ENCODE results near the gene KHDC4.

Gene KHDC4

DNA sequence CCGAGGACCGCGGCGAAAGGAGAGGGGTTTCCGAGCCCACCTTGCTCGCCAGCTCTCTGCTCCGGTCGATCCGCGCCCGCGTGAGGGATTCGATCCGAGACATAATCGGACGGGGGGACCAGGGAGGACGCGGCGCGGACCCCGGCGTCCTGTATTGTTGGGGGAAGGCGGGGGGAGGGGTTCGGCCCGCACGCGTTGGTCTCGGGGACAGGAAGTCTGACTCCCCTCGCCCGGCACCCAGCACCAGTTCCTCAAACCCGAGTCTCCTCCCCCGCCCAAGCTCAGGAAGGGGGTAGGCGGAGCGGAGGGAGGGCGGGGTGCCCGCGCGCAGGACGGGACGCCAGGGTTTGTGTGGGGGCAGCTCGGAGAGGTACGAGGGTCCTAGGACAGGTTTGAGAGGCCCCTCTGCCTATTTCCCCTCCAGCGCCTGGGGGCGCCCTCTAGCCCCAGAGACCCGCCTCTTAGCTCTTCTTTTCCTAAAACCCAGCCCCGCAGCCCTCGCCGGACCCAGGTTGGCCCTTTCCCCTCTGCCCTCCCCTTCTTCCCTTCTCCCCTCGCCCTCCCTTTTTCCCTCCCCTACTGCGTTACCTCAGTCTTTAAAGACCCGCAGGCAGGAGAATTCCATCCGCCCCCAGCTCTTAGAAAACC is 44.2 kb upstream of the KHDC4 start, which contains the start of gene ARHGEF2 (continued):
- TF ChIP-seq ZNF350 (tag by site-specific recombination; IDR thresholded peaks at IDR 0.05) (no peak), MZF1 (tag by site-specific recombination; IDR thresholded peaks at IDR 0.05; ENCODE audit: borderline replicate concordance) (no peak; the same call in 1 of the 2 replicates), ZBTB21 (tag by site-specific recombination; IDR thresholded peaks at IDR 0.05) (no peak), ZNF10 (tag by site-specific recombination; IDR thresholded peaks at IDR 0.05) (no peak), ZNF132 (tag by site-specific recombination; IDR thresholded peaks at IDR 0.05; ENCODE audit: borderline replicate concordance) (no peak), ZBTB1 (tag by site-specific recombination; IDR thresholded peaks at IDR 0.05) (no peak), ZNF843 (tag by site-specific recombination; IDR thresholded peaks at IDR 0.05) (peak; percentile 46; the same call in 1 of the 2 replicates), ZNF24 (tag by site-specific recombination; IDR thresholded peaks at IDR 0.05) (no peak), ZNF585B (tag by site-specific recombination; IDR thresholded peaks at IDR 0.05) (no peak), BCL11A (tag by site-specific recombination; IDR thresholded peaks at IDR 0.05; ENCODE audit: low read depth) (peak; percentile 11; the same call in 1 of the 2 replicates), ZNF561 (tag by site-specific recombination; IDR thresholded peaks at IDR 0.05; ENCODE audit: borderline replicate concordance) (peak; percentile 81), SCRT1 (tag by site-specific recombination; IDR thresholded peaks at IDR 0.05; ENCODE audit: borderline replicate concordance) (no peak), ZNF560 (tag by site-specific recombination; IDR thresholded peaks at IDR 0.05; ENCODE audit: borderline replicate concordance) (no peak), ZNF792 (tag by site-specific recombination; IDR thresholded peaks at IDR 0.05) (no peak), GFI1B (tag by site-specific recombination; IDR thresholded peaks at IDR 0.05) (no peak), ZNF211 (tag by site-specific recombination; IDR thresholded peaks at IDR 0.05; ENCODE audit: low read depth) (no peak), ZNF138 (tag by site-specific recombination; IDR thresholded peaks at IDR 0.05; ENCODE audit: borderline replicate concordance) (no peak), ZSCAN16 (tag by site-specific recombination; IDR thresholded peaks at IDR 0.05) (no peak), ZNF114 (tag by site-specific recombination; IDR thresholded peaks at IDR 0.05) (no peak), ZNF571 (tag by site-specific recombination; IDR thresholded peaks at IDR 0.05) (no peak), GLIS2 (tag by site-specific recombination; IDR thresholded peaks at IDR 0.05) (peak; percentile 83), ZNF394 (tag by site-specific recombination; IDR thresholded peaks at IDR 0.05; ENCODE audit: borderline replicate concordance) (no peak), HOXC10 (CRISPR knock-in tag; IDR thresholded peaks at IDR 0.05) (no peak), ZFHX2 (tag by site-specific recombination; conservative IDR thresholded peaks at IDR 0.05) (peak; percentile 80), ZNF155 (tag by site-specific recombination; IDR thresholded peaks at IDR 0.05) (no peak), GLI4 (tag by site-specific recombination; IDR thresholded peaks at IDR 0.05) (no peak)
- TF ChIP-seq, protein P1, sequence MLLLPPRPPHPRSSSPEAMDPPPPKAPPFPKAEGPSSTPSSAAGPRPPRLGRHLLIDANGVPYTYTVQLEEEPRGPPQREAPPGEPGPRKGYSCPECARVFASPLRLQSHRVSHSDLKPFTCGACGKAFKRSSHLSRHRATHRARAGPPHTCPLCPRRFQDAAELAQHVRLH (tag by site-specific recombination; IDR thresholded peaks at IDR 0.05) = no peak; the same call in 1 of the 2 replicates
- TF ChIP-seq, protein P2, sequence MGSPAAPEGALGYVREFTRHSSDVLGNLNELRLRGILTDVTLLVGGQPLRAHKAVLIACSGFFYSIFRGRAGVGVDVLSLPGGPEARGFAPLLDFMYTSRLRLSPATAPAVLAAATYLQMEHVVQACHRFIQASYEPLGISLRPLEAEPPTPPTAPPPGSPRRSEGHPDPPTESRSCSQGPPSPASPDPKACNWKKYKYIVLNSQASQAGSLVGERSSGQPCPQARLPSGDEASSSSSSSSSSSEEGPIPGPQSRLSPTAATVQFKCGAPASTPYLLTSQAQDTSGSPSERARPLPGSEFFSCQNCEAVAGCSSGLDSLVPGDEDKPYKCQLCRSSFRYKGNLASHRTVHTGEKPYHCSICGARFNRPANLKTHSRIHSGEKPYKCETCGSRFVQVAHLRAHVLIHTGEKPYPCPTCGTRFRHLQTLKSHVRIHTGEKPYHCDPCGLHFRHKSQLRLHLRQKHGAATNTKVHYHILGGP (tag by site-specific recombination; IDR thresholded peaks at IDR 0.05) = no peak
- TF ChIP-seq, protein P3, sequence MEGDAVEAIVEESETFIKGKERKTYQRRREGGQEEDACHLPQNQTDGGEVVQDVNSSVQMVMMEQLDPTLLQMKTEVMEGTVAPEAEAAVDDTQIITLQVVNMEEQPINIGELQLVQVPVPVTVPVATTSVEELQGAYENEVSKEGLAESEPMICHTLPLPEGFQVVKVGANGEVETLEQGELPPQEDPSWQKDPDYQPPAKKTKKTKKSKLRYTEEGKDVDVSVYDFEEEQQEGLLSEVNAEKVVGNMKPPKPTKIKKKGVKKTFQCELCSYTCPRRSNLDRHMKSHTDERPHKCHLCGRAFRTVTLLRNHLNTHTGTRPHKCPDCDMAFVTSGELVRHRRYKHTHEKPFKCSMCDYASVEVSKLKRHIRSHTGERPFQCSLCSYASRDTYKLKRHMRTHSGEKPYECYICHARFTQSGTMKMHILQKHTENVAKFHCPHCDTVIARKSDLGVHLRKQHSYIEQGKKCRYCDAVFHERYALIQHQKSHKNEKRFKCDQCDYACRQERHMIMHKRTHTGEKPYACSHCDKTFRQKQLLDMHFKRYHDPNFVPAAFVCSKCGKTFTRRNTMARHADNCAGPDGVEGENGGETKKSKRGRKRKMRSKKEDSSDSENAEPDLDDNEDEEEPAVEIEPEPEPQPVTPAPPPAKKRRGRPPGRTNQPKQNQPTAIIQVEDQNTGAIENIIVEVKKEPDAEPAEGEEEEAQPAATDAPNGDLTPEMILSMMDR (tag by site-specific recombination; IDR thresholded peaks at IDR 0.05) = peak; percentile 68; the same call in 1 of the 2 replicates
- TF ChIP-seq, protein P4, sequence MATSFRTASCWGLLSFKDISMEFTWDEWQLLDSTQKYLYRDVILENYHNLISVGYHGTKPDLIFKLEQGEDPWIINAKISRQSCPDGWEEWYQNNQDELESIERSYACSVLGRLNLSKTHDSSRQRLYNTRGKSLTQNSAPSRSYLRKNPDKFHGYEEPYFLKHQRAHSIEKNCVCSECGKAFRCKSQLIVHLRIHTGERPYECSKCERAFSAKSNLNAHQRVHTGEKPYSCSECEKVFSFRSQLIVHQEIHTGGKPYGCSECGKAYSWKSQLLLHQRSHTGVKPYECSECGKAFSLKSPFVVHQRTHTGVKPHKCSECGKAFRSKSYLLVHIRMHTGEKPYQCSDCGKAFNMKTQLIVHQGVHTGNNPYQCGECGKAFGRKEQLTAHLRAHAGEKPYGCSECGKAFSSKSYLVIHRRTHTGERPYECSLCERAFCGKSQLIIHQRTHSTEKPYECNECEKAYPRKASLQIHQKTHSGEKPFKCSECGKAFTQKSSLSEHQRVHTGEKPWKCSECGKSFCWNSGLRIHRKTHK (tag by site-specific recombination; IDR thresholded peaks at IDR 0.05) = no peak
- TF ChIP-seq, protein P5, sequence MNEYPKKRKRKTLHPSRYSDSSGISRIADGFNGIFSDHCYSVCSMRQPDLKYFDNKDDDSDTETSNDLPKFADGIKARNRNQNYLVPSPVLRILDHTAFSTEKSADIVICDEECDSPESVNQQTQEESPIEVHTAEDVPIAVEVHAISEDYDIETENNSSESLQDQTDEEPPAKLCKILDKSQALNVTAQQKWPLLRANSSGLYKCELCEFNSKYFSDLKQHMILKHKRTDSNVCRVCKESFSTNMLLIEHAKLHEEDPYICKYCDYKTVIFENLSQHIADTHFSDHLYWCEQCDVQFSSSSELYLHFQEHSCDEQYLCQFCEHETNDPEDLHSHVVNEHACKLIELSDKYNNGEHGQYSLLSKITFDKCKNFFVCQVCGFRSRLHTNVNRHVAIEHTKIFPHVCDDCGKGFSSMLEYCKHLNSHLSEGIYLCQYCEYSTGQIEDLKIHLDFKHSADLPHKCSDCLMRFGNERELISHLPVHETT (tag by site-specific recombination; IDR thresholded peaks at IDR 0.05) = no peak
- TF ChIP-seq, protein P6, sequence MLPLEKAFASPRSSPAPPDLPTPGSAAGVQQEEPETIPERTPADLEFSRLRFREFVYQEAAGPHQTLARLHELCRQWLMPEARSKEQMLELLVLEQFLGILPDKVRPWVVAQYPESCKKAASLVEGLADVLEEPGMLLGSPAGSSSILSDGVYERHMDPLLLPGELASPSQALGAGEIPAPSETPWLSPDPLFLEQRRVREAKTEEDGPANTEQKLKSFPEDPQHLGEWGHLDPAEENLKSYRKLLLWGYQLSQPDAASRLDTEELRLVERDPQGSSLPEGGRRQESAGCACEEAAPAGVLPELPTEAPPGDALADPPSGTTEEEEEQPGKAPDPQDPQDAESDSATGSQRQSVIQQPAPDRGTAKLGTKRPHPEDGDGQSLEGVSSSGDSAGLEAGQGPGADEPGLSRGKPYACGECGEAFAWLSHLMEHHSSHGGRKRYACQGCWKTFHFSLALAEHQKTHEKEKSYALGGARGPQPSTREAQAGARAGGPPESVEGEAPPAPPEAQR (tag by site-specific recombination; IDR thresholded peaks at IDR 0.05) = no peak

Measured in HEK293 (cell line).